Measurements from ENCODE around the gene WNT5B. TPM values are rescaled to one million over a fixed set of nuclear protein-coding genes. Genes with fewer than 3 reads are reported as not detected.

WNT5B gene
- total and polyA plus RNA-seq, 2 of the 8 experiments (the other 6 are each of a cell fraction or from before 2014, with no cell fraction given) = 0.91 to 1.2 TPM

DNA sequence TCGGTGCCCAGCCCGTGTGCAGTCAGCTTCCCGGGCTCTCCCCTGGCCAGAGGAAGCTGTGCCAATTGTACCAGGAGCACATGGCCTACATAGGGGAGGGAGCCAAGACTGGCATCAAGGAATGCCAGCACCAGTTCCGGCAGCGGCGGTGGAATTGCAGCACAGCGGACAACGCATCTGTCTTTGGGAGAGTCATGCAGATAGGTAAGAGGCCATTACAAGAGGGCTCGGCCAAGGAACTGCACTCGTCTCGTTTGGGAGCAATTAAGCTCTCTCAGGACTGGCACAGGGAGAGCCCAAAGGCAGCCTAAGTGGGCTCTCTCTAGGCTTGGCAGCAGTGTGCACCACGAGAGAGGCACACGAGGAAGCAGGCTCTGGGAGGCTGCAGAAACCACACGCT is 3.7 kb downstream of the WNT5B start:
- Histone ChIP-seq H3K23ac (ENCODE audit: insufficient read length) (no peak overlapping the region), H3K27me3 (replicated peaks in 1 of 4; ENCODE audit: control insufficient read depth in 3 of 4, extremely low read depth in 1 of 4, insufficient read depth in 3 of 4, low read length in 3 of 4) (peaks cover 34 to 76% (median 64%) of the 10 kb centered on the region in 4 experiments)
- TF ChIP-seq CBX5 (IDR thresholded peaks at IDR 0.05; ENCODE audit: low read depth, low read length) = no peak
- no peak for TF ChIP-seq SIN3A (conservative IDR thresholded peaks at IDR 0.05 in 1 of 2, IDR thresholded peaks at IDR 0.05 in 1 of 2; ENCODE audit: low read depth in 1 of 2, low read length in 2 of 2)
- no peak for TF ChIP-seq SP4 (IDR thresholded peaks at IDR 0.05; ENCODE audit: low read length)
- TF ChIP-seq, protein P1, sequence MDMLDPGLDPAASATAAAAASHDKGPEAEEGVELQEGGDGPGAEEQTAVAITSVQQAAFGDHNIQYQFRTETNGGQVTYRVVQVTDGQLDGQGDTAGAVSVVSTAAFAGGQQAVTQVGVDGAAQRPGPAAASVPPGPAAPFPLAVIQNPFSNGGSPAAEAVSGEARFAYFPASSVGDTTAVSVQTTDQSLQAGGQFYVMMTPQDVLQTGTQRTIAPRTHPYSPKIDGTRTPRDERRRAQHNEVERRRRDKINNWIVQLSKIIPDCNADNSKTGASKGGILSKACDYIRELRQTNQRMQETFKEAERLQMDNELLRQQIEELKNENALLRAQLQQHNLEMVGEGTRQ (IDR thresholded peaks at IDR 0.05; ENCODE audit: low read length) = no peak
- TF ChIP-seq JUN (IDR thresholded peaks at IDR 0.05; ENCODE audit: low read depth, low read length) = no peak
- TF ChIP-seq, protein P2, sequence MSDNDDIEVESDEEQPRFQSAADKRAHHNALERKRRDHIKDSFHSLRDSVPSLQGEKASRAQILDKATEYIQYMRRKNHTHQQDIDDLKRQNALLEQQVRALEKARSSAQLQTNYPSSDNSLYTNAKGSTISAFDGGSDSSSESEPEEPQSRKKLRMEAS (IDR thresholded peaks at IDR 0.05) = no peak

More for the DNA sequence above, 3.7 kb downstream of the WNT5B start:
- ChIA-PET CTCF (ENCODE audit: partially characterized antibody) (interaction anchor here (0.6 to 3.6 kb wide), 9 partner anchors 12 to 990 kb away, joined by 3 to 36 read pairs (median 5); no protein-coding TSS in a partner anchor), POLR2A (ENCODE audit: partially characterized antibody) (interaction anchor here (0.5 to 0.6 kb wide), 2 partner anchors 159 to 1035 kb away, joined by 3 read pairs; no protein-coding TSS in a partner anchor)
- H4K5ac ChIP-seq (ENCODE audit: insufficient read length, low read depth, low read length) = no peak overlapping the region
- no peaks in the 10 kb centered on the region for H3K79me2 ChIP-seq (ENCODE audit: control insufficient read depth in 1 of 2, insufficient read depth in 2 of 2, low read length in 2 of 2)
- no peaks in the 10 kb centered on the region for H3K79me1 ChIP-seq (ENCODE audit: low read depth, low read length)
- H3K23me2 ChIP-seq (ENCODE audit: low read depth, low read length) = peaks cover 8% of the 10 kb centered on the region; the same call in 1 of the 2 replicates
- no peak overlapping the region for H3K18ac ChIP-seq (ENCODE audit: extremely low read depth, low read length)
- H2AFZ ChIP-seq (ENCODE audit: low read length) = no peak overlapping the region
- no peak overlapping the region for H2BK20ac ChIP-seq (ENCODE audit: low read length)
- H2AK5ac ChIP-seq (ENCODE audit: low read depth, low read length) = no peak overlapping the region; the same call in 1 of the 2 replicates
- H3K14ac ChIP-seq (ENCODE audit: insufficient read length) = no peak overlapping the region
- no peak overlapping the region for H4K8ac ChIP-seq (ENCODE audit: extremely low read depth, insufficient read depth, low read length)
- H2BK5ac ChIP-seq (ENCODE audit: low read depth, low read length) = no peak overlapping the region
- no peak overlapping the region for H2BK120ac ChIP-seq (replicated peaks; ENCODE audit: low read depth, low read length)
- no peak overlapping the region for H3K4me3 ChIP-seq (ENCODE audit: extremely low read depth in 1 of 4, insufficient read depth in 2 of 4, low read depth in 3 of 4, low read length in 4 of 4)
- H2BK12ac ChIP-seq (ENCODE audit: low read depth, low read length) = peak overlapping the region; percentile 29; the same call in 1 of the 2 replicates
- peaks cover 0 to 4% of the 10 kb centered on the region in 2 experiments for H4K20me1 ChIP-seq (replicated peaks in 1 of 2; ENCODE audit: control insufficient read depth in 1 of 2, insufficient read depth in 2 of 2, low read length in 2 of 2)
- H3K4me1 ChIP-seq (replicated peaks in 1 of 4; ENCODE audit: control insufficient read depth in 3 of 4, insufficient read depth in 4 of 4, low read length in 3 of 4) = peaks cover 2 to 26% (median 18%) of the 10 kb centered on the region in 4 experiments
- no peak overlapping the region for H3K56ac ChIP-seq (replicated peaks; ENCODE audit: insufficient read length, low read depth, low read length)
- H4K91ac ChIP-seq (replicated peaks; ENCODE audit: insufficient read length, low read length) = no peak overlapping the region
- peak overlapping the region; percentile 50; the same call in 1 of the 2 replicates for H2BK15ac ChIP-seq (ENCODE audit: low read length)
- H3K9ac ChIP-seq (replicated peaks in 1 of 4; ENCODE audit: extremely low read depth in 1 of 4, low read depth in 3 of 4, low read length in 3 of 4) = no peak overlapping the region
- H3K4me2 ChIP-seq (ENCODE audit: insufficient read depth in 1 of 2, low read depth in 2 of 2, low read length in 2 of 2) = no peak overlapping the region
- no peaks in the 10 kb centered on the region for H3K36me3 ChIP-seq (ENCODE audit: control insufficient read depth in 2 of 4, insufficient read depth in 4 of 4, low read length in 3 of 4)
- WGBS, 2 experiments (ENCODE audit: extremely low coverage in 1 of 2, insufficient coverage in 1 of 2, insufficient read length in 1 of 2, insufficient replicate concordance in 2 of 2, low coverage in 1 of 2, low lambda C conversion rate in 2 of 2, missing lambda C conversion rate in 1 of 2) = 94% methylated on average over 14 of the region's 14 CpGs; no CpG with 5 or more reads in 1 of the 2 experiments
- no peak overlapping the region for H3K4ac ChIP-seq (replicated peaks; ENCODE audit: insufficient read length, low read depth, low read length)
- no peak for DNase-seq (ENCODE audit: low read depth in 1 of 2, low spot score in 2 of 2)
- H3K9me3 ChIP-seq (ENCODE audit: insufficient read depth in 2 of 2, low read depth in 1 of 2, low read length in 1 of 2) = no peaks in the 10 kb centered on the region
- no peak overlapping the region for H3K27ac ChIP-seq (ENCODE audit: low read depth, low read length)
- no peak for FAIRE-seq

All from H1 (cell line).